ENCODE measurements around the gene CFAP99.
A peak's percentile ranks its signal among the peaks of the same experiment; 100 is the strongest.

CFAP99 gene

DNA sequence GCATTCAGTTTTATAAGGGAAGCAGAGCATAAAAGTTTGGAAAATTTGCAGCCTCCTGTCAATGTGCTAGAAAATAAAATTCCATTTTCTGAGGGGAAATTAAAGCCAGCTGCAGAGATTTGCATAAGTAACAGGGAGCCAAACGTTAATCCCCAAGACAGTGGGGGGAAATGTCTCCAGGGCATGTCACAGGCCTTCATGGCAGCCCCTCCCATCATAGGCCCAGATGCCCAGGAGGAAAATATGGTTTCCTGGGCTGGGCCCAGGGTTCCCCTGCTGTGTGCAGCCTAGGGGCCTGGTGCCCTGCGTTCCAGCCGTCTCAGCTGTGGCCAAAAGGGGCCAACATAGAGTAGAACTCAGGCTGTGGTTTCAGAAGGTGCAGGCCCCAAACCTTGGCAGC lies 59.5 kb downstream of the CFAP99 start:
- DNase-seq: no peak

DNA sequence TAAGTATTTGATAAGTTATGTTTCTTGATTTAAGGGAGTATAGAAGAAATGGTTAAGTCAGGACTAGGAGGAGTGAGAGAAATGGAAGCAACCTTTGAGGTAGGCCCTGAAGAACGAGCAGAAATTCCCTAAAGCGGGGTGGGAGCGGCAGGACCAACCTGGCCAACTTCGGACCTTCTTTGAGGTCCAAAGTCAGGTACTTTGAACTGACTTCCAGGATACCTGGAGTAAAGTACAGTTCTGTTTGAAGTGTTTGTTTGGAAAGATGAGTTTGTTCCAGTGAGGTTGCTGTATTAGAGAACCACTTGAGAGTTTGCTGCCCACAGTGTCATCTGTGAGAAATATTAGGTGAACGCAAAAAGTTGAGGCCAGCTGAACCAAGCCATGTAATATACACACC lies 61.9 kb downstream of the CFAP99 start:
- DNase-seq: no peak

DNA sequence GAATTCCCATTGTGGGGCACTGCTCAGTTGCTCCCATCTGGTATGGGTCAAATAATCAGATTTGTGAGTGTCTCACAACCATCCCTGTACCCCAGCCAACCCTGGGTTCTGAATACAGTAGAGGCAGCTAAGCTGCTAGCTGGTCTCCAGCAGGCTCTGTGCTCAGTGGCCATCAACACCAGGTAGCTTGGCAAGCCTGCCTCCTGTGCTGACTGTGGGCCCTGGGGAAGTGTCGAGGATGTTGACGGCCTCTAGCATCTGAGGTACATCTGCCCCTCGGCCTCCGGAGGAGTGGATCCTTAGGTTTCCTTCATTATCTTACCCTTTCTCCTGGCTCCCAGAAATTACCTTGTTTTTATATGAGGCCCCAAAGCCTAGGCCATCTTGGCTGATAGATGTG lies 63.4 kb downstream of the CFAP99 start:
- DNase-seq: no peak

DNA sequence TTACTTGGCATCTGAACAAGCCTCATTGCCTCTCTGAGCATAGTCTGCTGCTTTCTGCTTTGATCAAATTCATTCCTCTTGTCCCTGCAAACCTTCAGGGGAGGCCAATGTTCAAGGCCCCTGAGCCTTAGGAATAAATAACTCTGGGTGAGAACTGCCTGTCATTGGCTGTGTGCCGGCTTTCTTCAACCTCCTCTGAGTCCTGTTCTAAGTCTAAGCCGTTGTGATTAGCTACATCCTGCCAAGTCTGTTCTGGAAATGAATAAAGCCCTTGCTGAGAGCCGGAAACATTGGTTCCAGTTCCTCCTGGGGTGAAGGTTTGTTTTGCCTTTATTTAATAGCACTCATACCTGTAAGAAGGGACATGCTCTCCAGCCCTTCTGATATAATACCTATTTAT lies 63.9 kb downstream of the CFAP99 start:
- DNase-seq: peak; percentile 34 to 65

DNA sequence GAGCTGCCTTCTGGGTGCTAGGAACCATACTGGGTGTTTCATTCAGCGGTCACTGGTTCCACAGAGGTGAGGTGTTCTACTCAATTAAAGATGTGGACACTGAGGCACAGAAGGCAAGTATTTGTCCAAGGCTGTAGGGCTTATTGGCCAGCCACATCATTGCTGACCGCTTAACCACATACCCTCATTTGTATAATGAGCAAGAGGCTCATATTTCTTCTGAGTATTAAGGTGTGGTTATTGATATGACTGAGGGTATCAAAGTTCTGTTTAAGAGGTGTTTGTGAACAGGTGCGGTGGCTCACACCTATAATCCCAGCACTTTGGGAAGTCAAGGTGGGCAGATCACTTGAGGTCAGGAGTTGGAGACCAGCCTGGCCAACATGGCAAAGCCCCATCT lies 64.5 kb downstream of the CFAP99 start:
- DNase-seq: no peak

DNA sequence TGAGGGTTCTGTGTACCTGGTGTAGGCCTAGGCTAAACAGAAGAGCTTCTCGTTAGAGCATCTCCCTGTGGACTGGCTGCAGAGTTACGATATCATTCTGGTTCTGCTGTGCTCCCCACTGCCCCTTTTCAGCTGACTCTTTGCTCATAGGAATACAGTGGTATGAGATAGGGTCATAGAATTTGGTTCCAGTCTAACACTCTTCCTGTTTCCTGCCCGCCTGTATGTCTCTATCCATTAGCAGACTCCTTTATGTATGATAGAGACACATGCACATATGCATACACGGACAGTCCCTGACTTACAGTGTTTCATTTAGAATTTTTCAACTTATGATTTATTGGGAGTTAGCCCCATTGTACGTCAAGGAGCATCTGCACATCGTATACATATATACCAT lies 65.4 kb downstream of the CFAP99 start:
- no peak for DNase-seq

DNA sequence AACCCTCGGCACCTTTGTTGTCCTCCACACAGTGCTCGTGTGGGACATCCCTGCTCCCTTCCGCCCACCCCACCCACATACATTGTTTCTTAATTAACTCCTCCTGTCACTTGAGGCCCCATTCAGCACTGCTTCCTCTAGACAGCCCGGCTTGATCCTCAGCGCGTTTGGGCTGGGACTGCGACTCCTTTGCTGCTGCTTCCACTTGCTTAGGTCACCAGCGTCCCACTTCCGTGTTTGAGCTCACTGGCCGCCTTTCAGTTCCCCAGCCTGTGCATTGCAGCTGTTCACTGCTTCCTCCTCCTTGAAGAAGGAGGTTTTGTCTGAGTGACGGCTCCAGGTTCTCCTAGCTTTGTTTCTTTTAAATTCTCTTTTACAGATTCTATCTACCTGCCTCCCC lies 66.2 kb downstream of the CFAP99 start:
- DNase-seq: peak; percentile 35 to 51

DNA sequence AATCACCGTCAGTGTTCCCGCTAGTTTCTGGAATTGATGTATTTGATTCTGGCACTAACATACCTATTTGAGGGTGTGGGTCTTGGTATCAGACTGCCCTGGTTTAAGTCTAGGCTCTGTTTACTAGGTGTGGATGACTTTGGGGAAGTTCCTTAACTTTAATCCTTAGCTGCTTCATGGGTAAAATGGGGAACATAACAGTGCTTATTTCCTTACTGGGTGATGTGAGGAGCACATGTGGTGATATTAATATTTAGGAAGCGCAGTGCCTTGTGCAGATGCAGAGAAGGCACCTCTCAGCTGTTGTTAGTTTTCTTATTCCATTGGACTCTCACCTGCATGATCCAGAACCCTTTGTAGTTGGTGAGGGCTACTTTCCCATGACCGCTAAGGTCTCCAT lies 67.2 kb downstream of the CFAP99 start:
- DNase-seq: no peak

DNA sequence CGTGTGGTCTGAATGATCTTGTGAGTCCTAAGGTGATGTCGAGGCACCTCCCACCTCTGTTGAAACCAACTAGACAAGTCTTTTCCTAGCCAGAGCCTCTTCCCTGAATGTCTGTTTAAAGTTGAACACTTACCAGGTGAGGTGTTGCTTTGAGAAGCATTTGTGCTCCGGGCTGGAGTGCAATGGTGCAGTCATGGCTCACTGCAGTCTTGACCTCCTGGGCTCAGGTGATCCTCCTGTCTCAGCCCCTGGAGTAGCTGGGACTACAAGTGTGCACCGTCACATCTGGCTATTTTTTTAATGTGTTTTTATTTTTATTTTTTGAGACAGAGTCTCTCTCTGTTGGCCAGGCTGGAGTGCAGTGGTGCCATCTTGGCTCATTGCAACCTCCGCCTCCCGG lies 68.2 kb downstream of the CFAP99 start:
- DNase-seq: no peak

DNA sequence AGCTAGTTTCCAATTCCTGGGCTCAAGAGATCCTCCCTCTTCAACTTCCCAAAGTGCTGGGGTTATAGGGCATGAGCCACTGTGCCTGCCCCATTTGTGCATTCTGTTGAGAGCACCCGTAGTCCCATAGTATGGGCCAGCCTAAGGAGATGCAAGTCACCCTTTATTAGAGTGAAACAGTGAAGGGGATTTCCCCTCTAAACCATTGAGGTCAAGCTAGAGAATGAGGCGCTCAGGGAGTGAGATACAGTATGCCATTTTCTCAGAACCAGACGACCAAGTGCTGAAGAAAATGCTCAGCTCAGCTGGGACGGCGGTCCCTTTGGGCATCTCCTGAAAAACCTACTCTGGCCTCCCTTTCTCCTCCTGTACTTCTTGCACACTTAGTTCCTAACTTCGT lies 68.9 kb downstream of the CFAP99 start:
- DNase-seq: no peak

DNA sequence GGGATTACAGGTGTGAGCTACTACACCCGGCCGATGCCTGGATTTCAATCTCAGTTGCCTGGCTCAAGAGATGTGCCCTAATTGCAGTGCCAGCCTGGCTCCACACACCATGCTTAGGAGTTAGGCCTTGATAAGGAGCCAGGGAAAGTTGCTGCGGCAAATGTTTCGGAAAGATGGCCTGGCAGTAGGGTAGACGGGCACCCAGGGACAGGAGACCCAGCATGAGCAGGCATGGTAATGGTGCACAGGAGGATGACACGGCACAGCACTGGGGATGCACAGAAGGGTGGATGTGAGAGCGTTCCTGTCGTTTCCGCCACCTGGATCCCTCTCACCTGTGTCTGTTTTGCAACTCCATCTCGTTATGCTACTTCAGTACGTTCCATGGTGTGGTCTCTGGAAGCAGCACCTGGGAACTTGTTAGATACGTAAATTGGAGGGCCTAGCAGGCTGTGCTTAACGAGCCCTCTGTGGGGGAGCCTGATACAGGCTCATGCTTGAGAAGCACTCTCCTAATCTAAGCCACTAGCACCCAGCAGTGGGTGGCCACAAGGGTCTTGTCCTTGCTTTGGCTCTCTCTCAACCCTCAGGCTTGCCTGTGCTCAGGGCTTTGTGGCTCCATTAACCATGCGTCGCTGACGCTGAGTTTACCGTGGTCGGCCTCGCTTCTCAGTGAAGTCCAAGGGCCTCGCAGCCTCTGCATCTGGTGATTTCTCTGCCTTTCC lies 70.5 kb downstream of the CFAP99 start:
- no peak for DNase-seq

DNA sequence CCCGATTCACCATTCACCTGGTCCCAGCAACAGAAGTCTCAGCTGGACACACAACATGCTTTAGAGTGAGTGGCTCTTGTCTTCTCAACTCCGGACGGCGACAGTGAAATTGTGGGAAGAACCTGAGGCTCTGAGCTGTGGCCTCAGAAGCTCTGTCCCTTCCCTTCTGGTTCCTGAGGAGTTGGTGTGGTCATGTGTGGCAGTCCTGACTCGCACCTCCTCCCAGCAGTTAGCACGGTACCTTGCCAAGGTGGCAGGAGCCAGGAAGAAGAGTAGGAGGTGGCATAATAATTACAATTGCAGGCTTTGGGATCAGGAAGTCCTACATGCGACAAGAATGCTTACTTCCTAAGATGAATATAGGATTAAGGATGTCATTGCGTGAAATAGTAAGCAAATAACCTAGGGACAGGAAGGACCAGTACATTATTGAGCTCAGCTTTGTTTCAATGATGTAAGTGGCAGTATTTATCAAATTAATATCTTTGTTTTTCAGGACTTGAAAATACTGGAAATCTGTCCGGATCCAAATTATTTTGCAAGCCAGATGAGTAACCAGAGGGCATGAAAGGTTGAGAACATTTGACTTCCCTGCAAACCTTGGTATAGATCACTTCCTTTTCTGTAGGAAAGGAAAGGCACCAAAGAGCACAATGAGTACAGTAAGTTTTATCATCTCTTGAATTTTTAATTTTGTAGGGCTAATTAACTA lies 71.2 kb downstream of the CFAP99 start:
- DNase-seq: no peak

DNA sequence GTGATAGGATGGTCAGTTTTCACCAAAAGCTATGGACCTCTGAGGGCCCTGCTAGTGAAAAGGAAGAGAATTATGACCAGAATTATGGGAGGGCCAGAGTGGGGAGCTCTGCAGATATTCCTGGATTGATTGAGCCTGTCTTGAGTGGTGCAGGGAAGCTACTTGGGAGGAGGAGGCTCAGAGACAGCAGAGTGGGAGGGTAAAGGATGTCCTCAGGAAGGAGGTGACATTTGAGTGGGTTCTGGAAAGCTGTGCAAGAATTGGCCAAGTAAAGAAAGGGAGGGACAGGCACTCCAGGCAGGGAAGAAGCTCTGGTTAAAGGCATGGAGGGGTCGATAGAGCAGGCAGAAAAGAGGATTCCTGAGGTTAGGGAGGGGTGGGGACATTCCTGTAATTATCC lies 74.2 kb downstream of the CFAP99 start:
- DNase-seq: no peak

DNA sequence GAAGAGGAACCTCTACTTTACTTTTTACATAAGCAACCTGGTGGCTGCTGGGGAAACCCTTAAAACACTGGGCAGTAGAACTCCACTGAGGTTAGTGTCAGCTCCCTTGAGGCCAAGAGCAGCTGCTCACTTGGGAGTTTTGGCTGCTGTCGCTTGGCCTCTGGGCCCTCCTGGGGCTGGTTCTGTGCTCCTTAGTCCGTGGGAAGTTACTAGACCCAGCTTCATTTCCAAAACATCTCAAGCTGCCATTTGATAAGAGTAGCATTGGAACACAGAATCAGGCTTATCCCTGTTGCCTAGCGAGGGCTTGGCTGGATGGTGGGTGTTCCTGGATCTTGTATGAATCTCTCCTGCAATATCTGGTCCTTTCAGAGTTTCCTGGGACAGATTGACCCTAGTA lies 76.2 kb downstream of the CFAP99 start:
- DNase-seq: no peak

DNA sequence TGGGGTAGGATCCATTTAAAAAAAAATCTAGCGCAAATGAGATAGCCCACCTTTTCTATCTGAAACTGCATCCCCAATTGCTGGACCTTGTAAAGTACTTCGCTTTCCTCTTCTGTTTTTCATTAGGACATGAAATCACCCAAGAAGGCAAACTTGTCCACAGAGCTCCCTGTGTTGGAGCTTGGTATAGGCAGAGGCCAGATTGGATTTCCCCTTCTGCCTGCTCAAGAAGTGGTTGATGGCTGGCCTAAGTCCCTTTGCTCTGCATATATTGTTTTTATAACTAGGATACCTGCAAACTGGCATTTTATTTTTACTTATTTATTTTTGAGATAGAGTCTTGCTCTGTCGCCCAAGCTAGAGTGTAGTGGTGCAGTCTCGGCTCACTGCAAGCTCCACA lies 78.6 kb downstream of the CFAP99 start:
- no peak for DNase-seq

DNA sequence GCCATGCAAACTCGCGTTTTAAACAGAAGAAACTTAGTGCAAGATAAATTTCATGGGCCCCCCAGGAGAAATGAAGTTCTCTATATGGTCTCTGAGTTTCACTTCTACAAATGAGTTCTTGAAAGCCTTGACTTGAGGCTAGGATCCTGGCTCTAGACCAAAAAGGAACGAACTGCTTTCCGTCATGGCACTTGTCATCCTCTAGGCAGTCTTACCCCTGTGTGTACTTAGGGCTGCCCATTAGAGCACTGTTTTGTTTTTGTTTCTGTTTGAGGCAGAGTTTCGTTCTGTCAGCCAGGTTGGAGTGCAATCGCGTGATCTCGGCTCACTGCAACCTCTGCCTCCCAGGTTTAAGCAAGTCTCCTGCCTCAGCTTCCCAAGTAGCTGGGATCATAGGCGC lies 79.2 kb downstream of the CFAP99 start:
- DNase-seq: peak in 1 of 2 donors; percentile 30

DNA sequence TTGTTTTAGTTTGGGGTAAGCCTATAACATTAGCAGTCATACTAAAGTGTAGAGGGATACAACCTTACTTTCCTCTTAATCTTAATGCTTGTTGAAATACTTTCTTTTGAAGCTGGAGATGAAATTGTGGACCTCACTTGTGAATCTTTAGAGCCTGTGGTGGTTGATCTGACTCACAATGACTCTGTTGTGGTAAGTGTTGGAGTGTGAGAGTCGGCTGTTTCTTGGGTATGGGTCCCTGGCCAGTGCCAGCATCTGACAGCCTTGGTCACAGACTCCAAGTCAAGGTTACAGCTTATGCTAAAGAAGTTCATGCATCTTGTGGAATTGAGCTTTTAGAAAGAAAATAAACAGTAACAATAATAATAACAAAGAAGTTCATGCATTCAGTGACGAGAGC lies 81.8 kb downstream of the CFAP99 start:
- DNase-seq: no peak

DNA sequence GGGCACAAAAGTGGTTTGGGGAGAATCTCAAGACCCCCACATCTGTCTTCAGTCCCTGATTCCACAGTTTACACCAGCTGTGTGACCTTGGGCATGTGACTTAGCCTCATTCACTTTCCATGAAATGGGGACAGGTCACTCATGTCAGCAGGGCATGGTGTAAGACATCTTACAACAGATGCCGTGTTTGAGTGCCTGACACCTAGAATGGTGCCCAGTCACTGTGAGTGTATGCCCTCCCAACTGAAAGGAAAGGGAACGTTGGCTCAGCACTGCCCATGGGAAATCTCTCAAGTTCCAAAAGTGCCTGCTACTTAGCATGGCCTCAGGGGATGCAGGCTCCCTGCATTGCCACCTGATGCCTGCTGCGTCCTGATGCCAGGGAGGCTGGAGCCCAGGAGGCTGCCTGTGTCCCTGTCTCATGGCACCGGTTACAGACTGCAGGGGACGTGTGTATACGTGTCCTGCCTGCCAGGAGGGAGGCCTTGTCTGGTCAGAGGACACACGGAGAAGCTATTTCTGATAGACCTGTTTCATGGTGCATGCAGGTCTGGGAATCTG lies 82.4 kb downstream of the CFAP99 start:
- DNase-seq: no peak

DNA sequence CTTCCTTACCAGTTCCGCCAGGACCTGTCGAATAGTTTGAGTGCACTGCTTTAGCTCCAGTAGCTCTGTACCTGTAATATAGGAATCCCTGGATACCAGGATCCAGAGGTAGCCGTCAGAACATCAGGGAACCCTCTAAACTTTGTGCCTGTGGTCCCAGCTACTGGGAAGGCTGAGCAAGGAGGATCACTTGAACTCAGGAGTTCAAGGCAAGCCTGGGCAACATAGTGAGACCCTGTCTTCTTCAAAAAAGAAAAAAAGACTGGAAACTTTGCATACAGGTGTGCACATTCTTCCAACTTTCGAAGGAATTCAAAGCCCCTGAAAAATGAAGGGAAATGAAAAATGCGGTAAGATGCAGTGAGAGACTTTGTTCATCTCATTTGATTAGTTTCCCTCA lies 85.1 kb downstream of the CFAP99 start:
- no peak for DNase-seq

DNA sequence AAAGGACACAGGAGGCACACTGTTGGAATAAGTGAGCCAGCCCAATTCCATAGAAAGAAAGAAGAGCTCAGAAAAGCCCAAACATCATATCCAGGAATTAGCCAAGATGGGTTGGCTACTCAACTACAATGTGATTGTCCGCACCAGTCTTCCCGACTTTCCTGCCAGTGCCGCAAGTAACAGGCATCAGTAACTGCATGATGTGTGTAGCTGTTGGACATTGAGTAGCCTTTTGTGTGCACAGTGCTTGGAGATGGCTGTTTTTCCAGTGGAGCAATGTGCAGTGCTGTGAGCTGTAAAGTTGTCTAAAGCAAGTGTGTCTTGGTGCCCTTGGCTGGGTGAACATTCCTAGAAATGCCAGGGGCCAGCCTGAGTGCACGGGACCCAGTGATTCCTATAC lies 88.5 kb downstream of the CFAP99 start:
- DNase-seq: no peak

DNA sequence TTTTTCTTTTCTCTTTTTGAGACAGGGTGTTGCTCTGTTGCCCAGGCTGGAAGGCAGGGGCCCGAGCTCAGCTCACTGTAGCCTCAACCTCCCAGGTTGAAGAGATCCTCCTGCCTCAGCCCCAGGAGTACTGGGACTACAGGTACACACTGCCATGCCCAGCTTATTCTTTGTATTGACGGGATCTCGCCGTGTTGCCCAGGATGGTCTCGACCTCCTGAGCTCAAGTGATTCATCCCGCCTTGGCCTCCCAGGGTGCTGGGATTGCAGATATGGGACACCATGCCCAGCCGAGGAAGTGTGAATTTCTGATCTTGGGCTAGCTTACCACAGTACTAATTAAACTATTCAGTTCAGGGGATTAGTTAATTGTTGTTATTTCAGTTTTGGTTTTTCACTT lies 89.1 kb downstream of the CFAP99 start:
- no peak for DNase-seq

DNA sequence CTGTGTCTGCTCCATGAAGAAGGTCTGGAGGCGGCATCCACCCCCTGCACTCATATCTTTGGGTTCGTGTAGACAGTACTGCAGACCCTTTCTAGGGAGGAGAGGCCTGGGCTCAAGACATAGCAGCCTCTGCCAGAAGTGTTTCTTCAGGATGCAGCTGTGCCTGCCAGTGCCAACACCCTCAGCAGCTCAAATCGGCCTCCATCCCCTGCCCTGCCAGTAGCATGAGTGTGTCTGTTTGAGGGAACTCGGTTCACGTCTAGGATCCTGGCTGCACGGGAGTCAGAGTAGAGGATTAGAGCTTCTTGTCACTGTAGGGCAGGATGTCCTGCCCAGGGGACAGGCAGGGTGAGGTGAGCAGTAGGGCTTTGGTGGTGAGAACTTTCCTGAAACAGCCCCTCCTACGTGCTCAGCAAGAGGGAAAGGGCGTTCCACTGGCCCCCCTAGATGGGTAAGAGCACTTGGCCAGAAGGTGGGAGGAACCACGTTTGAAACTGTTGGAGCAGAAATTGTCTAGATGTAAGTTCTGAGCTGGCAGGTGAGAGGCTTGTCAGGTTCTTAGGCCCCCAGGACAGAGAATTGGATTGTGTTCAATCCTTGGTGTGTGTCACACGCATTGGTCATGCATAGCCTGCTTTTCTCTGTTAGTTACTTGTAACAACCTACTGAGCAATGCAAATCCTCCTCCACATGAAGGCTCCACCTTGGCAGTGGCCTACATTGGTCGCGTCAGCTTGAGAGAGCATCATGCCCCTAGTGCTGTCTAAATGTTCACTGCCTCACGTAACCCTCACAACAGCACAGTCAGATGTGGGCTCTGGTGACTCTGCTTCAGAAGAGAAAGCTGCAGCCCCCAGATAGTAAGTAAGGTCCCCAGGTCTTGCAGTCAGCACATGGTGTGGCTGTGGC lies 91.8 kb downstream of the CFAP99 start:
- no peak for DNase-seq

DNA sequence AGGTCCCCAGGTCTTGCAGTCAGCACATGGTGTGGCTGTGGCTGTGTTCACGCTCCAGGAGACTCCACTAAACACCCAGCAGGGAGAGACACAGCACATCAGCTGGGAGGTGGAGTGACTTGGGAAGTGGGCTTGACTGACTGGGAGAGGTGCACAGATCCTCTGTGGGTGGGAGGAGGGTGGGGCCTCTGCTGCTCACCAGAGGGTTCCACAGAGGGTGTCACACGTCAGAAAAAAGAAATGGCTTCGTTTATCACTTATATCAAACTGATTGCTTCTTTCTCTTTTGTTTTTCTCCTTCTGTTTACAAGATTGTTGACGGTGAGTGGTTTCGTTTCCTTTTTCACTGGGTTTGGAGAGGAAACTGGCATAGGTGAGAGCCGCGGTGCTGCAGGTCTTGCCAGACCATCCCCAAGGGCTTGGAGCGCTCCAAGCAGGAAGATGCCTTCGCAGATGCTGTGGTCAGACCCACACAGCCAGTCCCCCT lies 92.9 kb downstream of the CFAP99 start:
- DNase-seq: no peak
